K562 treated with DMSO at 1 percent for 48 hours (cell line): Measurements from ENCODE around the gene GPR149. TPM values are rescaled to one million over a fixed set of nuclear protein-coding genes. Genes with fewer than 3 reads are reported as not detected.

Source experiments
- total RNA-seq: library from RNA; unstranded; fragments of 300-600 nt; gene quantifications from 2 replicates; pipeline ENCODE4 v1.2.3, GENCODE V29; 2022; ENCODE audit warnings: low replicate concordance; ENCODE audit errors: extremely low read depth

GPR149 gene
- not detected in 2 replicates for total RNA-seq

GRCh38 chr3:154430014-154430413, at the start of gene GPR149:
Gene GPR149, minus strand, starts transcription at chr3:154430190. Its CDS starts 575 bp downstream, at chr3:154429615.

GRCh38 chr3:154323891-154324738, 105.9 kb downstream of the GPR149 start, which contains the start of gene DHX36:
Gene DHX36, minus strand, starts transcription at chr3:154324487. Its CDS starts 71 bp downstream, at chr3:154324416.

Other genes with a start within 250 kb of the GPR149 start
- not detected in 2 replicates for gene DHX36, start 105.7 kb downstream of the GPR149 start, total RNA-seq